NB4 (cell line): ENCODE measurements around the gene PLEKHM2.

Experiments used
- DNase-seq: peaks from one replicate; pipeline ENCODE4 v3.0.0; 2010; ENCODE audit warnings: low read depth
- H3K4me3 ChIP-seq: one replicate; pipeline ENCODE4 v1.5.1; 2011; ENCODE audit warnings: mild to moderate bottlenecking, low read depth, low read length, moderate library complexity
- MYC ChIP-seq: IDR thresholded peaks from 2 replicates; pipeline ENCODE4 v1.6.1; 2011; ENCODE audit warnings: low read depth, low read length
- POLR2A ChIP-seq: IDR thresholded peaks from 2 replicates; pipeline ENCODE4 v1.6.1; 2011; ENCODE audit warnings: mild to moderate bottlenecking; ENCODE audit not compliant: insufficient read length; ENCODE audit errors: extremely low read depth
- TF ChIP-seq, protein P1 (sequence below): IDR thresholded peaks from 2 replicates; pipeline ENCODE4 v1.6.1; 2011; ENCODE audit warnings: low read depth, low read length
- TF ChIP-seq, protein P2 (sequence below): IDR thresholded peaks from one replicate; pipeline ENCODE4 v1.5.1; 2012; ENCODE audit warnings: low read depth, low read length

PLEKHM2 gene

DNA sequence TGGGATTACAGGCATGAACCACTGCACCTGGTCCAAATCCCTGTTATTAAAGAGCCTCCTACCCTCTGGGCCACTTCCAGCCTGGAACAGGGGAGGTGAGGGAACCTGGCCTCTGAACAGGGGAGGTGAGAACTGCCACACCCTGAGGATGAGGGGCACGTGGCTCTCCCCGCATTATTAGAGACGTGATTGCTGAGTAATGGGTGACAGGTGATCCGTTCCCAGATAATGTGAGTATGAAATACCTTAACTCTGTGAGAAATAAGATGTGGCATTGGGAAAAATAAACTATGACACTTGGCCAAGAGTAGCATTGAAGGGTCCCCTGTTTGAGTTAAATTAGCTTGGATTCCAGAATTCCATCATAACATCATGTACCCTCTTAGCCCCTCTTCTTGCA is 38.3 kb downstream of the PLEKHM2 start:
- TF ChIP-seq MYC (no peak), POLR2A (no peak)
- TF ChIP-seq, protein P1, sequence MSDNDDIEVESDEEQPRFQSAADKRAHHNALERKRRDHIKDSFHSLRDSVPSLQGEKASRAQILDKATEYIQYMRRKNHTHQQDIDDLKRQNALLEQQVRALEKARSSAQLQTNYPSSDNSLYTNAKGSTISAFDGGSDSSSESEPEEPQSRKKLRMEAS: no peak
- TF ChIP-seq, protein P2, sequence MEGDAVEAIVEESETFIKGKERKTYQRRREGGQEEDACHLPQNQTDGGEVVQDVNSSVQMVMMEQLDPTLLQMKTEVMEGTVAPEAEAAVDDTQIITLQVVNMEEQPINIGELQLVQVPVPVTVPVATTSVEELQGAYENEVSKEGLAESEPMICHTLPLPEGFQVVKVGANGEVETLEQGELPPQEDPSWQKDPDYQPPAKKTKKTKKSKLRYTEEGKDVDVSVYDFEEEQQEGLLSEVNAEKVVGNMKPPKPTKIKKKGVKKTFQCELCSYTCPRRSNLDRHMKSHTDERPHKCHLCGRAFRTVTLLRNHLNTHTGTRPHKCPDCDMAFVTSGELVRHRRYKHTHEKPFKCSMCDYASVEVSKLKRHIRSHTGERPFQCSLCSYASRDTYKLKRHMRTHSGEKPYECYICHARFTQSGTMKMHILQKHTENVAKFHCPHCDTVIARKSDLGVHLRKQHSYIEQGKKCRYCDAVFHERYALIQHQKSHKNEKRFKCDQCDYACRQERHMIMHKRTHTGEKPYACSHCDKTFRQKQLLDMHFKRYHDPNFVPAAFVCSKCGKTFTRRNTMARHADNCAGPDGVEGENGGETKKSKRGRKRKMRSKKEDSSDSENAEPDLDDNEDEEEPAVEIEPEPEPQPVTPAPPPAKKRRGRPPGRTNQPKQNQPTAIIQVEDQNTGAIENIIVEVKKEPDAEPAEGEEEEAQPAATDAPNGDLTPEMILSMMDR: no peak
- no peak overlapping the region for H3K4me3 ChIP-seq
- DNase-seq: no peak

DNA sequence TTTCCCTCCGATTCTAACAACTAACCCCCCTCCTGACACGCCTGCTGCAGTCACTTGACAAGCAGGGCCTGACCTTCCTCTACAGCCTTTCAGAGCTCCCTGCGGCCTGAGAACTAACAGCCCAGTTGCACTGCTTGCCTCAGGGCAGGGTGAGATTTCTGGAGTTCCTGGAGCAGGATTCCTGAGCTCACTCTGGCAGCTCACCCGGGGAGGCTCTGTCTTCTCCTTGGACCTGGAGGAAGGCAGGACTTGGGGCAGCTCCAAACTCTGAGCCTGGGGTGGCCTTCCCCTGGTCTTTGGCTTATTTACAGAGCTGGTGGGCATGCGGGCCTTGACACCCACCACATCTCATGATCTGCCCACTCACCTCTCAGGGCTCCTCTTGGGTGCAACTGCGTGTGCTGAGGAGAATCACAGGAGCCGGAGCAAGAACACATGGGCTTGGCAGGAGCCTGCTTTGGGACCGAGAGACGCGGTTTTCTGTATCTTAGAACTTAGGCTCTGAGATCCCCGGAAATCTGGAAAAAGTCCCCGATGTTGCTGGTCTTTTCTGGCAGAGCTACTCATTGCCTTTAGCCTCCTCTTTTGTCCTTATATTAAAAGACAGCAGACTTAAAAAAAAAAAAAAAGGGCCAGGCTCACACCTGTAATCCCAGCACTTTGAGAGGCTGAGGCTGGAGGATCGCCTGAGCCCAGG is 38.9 kb downstream of the PLEKHM2 start:
- H3K4me3 ChIP-seq: no peak overlapping the region
- TF ChIP-seq POLR2A: no peak
- TF ChIP-seq MYC: no peak
- TF ChIP-seq, protein P2: no peak
- TF ChIP-seq, protein P1: no peak
- no peak for DNase-seq

GRCh38 chr1:15723631-15724246 is 39.6 kb downstream of the PLEKHM2 start:
- TF ChIP-seq, protein P2: no peak
- TF ChIP-seq MYC (no peak), POLR2A (no peak)
- no peak overlapping the region for H3K4me3 ChIP-seq
- no peak for DNase-seq

GRCh38 chr1:15724949-15725880 is 41.1 kb downstream of the PLEKHM2 start:
- TF ChIP-seq, protein P1: no peak
- no peak for TF ChIP-seq MYC
- TF ChIP-seq POLR2A: no peak
- TF ChIP-seq, protein P2: no peak
- no peak for DNase-seq
- H3K4me3 ChIP-seq: no peak overlapping the region

- H3K4me3 ChIP-seq: no peak overlapping the region
- DNase-seq: no peak
- TF ChIP-seq, protein P1: no peak
- TF ChIP-seq POLR2A (no peak), MYC (no peak)
- TF ChIP-seq, protein P2: no peak
These were observed 42.4 kb downstream of the PLEKHM2 start for GRCh38 chr1:15726508-15726907.
